ENCODE data around the gene PID1. TPM values are rescaled to one million over a fixed set of nuclear protein-coding genes. Genes with fewer than 3 reads are reported as not detected.

PID1 gene
- total RNA-seq, 1 donor from 2014 or later: not detected

GRCh38 chr2:229230256-229230655 lies 40.8 kb downstream of the PID1 start:
- Mint-ChIP-seq H3K27me3 (ENCODE audit: low read depth) (no peaks in the 10 kb centered on the region), H3K4me1 (ENCODE audit: low read depth) (no peaks in the 10 kb centered on the region), H3K36me3 (ENCODE audit: low read depth) (no peaks in the 10 kb centered on the region), H3K4me3 (ENCODE audit: low read depth) (no peak overlapping the region), H3K27ac (no peak overlapping the region), H3K9me3 (no peaks in the 10 kb centered on the region)
- intact Hi-C loops (cut with micrococcal nuclease): no loop called here
- DNase-seq (ENCODE audit: low spot score): no peak

GRCh38 chr2:229226382-229226781 lies 44.7 kb downstream of the PID1 start:
- no peak for DNase-seq (ENCODE audit: low spot score)
- Mint-ChIP-seq H3K27me3 (ENCODE audit: low read depth) (no peaks in the 10 kb centered on the region), H3K9me3 (peaks cover 8% of the 10 kb centered on the region), H3K4me1 (ENCODE audit: low read depth) (no peaks in the 10 kb centered on the region), H3K36me3 (ENCODE audit: low read depth) (no peaks in the 10 kb centered on the region), H3K4me3 (ENCODE audit: low read depth) (no peak overlapping the region), H3K27ac (no peak overlapping the region)
- intact Hi-C loops (cut with micrococcal nuclease): no loop called here

- no peaks in the 10 kb centered on the region for H3K36me3 Mint-ChIP-seq (ENCODE audit: low read depth)
These were observed 48.0 kb downstream of the PID1 start for GRCh38 chr2:229223107-229223506.

GRCh38 chr2:229221641-229222040 lies 49.4 kb downstream of the PID1 start:
- Mint-ChIP-seq H3K27ac (no peak overlapping the region), H3K4me1 (ENCODE audit: low read depth) (no peaks in the 10 kb centered on the region), H3K9me3 (peaks cover 11% of the 10 kb centered on the region), H3K36me3 (ENCODE audit: low read depth) (no peaks in the 10 kb centered on the region), H3K4me3 (ENCODE audit: low read depth) (no peak overlapping the region), H3K27me3 (ENCODE audit: low read depth) (no peaks in the 10 kb centered on the region)
- intact Hi-C loops (cut with micrococcal nuclease): no loop called here
- no peak for DNase-seq (ENCODE audit: low spot score)

More at GRCh38 chr2:229223107-229223506, 48.0 kb downstream of the PID1 start:
- no peaks in the 10 kb centered on the region for H3K4me1 Mint-ChIP-seq (ENCODE audit: low read depth)
- no peak overlapping the region for H3K4me3 Mint-ChIP-seq (ENCODE audit: low read depth)
- intact Hi-C loops (cut with micrococcal nuclease): no loop called here
- no peak for DNase-seq (ENCODE audit: low spot score)
- no peak overlapping the region for H3K27ac Mint-ChIP-seq
- peaks cover 11% of the 10 kb centered on the region for H3K9me3 Mint-ChIP-seq
- no peaks in the 10 kb centered on the region for H3K27me3 Mint-ChIP-seq (ENCODE audit: low read depth)

GRCh38 chr2:229220254-229220653 lies 50.8 kb downstream of the PID1 start:
- H3K4me1 Mint-ChIP-seq (ENCODE audit: low read depth): no peaks in the 10 kb centered on the region
- no peak overlapping the region for H3K27ac Mint-ChIP-seq
- DNase-seq (ENCODE audit: low spot score): no peak
- no peaks in the 10 kb centered on the region for H3K27me3 Mint-ChIP-seq (ENCODE audit: low read depth)
- no peaks in the 10 kb centered on the region for H3K36me3 Mint-ChIP-seq (ENCODE audit: low read depth)
- H3K9me3 Mint-ChIP-seq: peaks cover 11% of the 10 kb centered on the region
- H3K4me3 Mint-ChIP-seq (ENCODE audit: low read depth): no peak overlapping the region
- intact Hi-C loops (cut with micrococcal nuclease): no loop called here

GRCh38 chr2:229218329-229218921 lies 52.7 kb downstream of the PID1 start:
- Mint-ChIP-seq H3K36me3 (ENCODE audit: low read depth) (no peaks in the 10 kb centered on the region), H3K27ac (no peak overlapping the region), H3K9me3 (peaks cover 11% of the 10 kb centered on the region), H3K4me1 (ENCODE audit: low read depth) (no peaks in the 10 kb centered on the region), H3K4me3 (ENCODE audit: low read depth) (no peak overlapping the region), H3K27me3 (ENCODE audit: low read depth) (no peaks in the 10 kb centered on the region)
- DNase-seq (ENCODE audit: low spot score): no peak
- intact Hi-C loops (cut with micrococcal nuclease): no loop called here

GRCh38 chr2:229212241-229212640 lies 58.8 kb downstream of the PID1 start:
- Mint-ChIP-seq H3K27ac (no peak overlapping the region), H3K27me3 (ENCODE audit: low read depth) (no peaks in the 10 kb centered on the region), H3K9me3 (no peaks in the 10 kb centered on the region), H3K4me1 (ENCODE audit: low read depth) (no peaks in the 10 kb centered on the region), H3K36me3 (ENCODE audit: low read depth) (no peaks in the 10 kb centered on the region), H3K4me3 (ENCODE audit: low read depth) (no peak overlapping the region)
- intact Hi-C loops (cut with micrococcal nuclease): no loop called here
- no peak for DNase-seq (ENCODE audit: low spot score)

- no peak for DNase-seq (ENCODE audit: low spot score)
- H3K9me3 Mint-ChIP-seq: no peaks in the 10 kb centered on the region
- H3K4me3 Mint-ChIP-seq (ENCODE audit: low read depth): no peak overlapping the region
- intact Hi-C loops (cut with micrococcal nuclease): no loop called here
- H3K27me3 Mint-ChIP-seq (ENCODE audit: low read depth): no peaks in the 10 kb centered on the region
- no peaks in the 10 kb centered on the region for H3K4me1 Mint-ChIP-seq (ENCODE audit: low read depth)
- H3K27ac Mint-ChIP-seq: no peak overlapping the region
- no peaks in the 10 kb centered on the region for H3K36me3 Mint-ChIP-seq (ENCODE audit: low read depth)
These were observed 60.4 kb downstream of the PID1 start for GRCh38 chr2:229210641-229211040.

GRCh38 chr2:229206548-229206947 lies 64.5 kb downstream of the PID1 start:
- H3K27ac Mint-ChIP-seq: no peak overlapping the region
- H3K27me3 Mint-ChIP-seq (ENCODE audit: low read depth): no peaks in the 10 kb centered on the region
- H3K36me3 Mint-ChIP-seq (ENCODE audit: low read depth): no peaks in the 10 kb centered on the region
- DNase-seq (ENCODE audit: low spot score): no peak
- H3K4me1 Mint-ChIP-seq (ENCODE audit: low read depth): no peaks in the 10 kb centered on the region
- intact Hi-C loops (cut with micrococcal nuclease): no loop called here
- H3K9me3 Mint-ChIP-seq: no peaks in the 10 kb centered on the region
- no peak overlapping the region for H3K4me3 Mint-ChIP-seq (ENCODE audit: low read depth)

GRCh38 chr2:229205704-229206103 lies 65.4 kb downstream of the PID1 start:
- H3K27me3 Mint-ChIP-seq (ENCODE audit: low read depth): no peaks in the 10 kb centered on the region
- no peak overlapping the region for H3K4me3 Mint-ChIP-seq (ENCODE audit: low read depth)
- no peak overlapping the region for H3K27ac Mint-ChIP-seq
- DNase-seq (ENCODE audit: low spot score): no peak
- intact Hi-C loops (cut with micrococcal nuclease): no loop called here
- no peaks in the 10 kb centered on the region for H3K36me3 Mint-ChIP-seq (ENCODE audit: low read depth)
- no peaks in the 10 kb centered on the region for H3K4me1 Mint-ChIP-seq (ENCODE audit: low read depth)
- H3K9me3 Mint-ChIP-seq: no peaks in the 10 kb centered on the region

- Mint-ChIP-seq H3K27ac (no peak overlapping the region), H3K27me3 (ENCODE audit: low read depth) (no peaks in the 10 kb centered on the region), H3K4me3 (ENCODE audit: low read depth) (no peak overlapping the region), H3K36me3 (ENCODE audit: low read depth) (no peaks in the 10 kb centered on the region), H3K4me1 (ENCODE audit: low read depth) (no peaks in the 10 kb centered on the region), H3K9me3 (no peaks in the 10 kb centered on the region)
- intact Hi-C loops (cut with micrococcal nuclease): no loop called here
- no peak for DNase-seq (ENCODE audit: low spot score)
These were observed 68.4 kb downstream of the PID1 start for GRCh38 chr2:229202646-229203045.

GRCh38 chr2:229201521-229201920 lies 69.6 kb downstream of the PID1 start:
- H3K9me3 Mint-ChIP-seq: no peaks in the 10 kb centered on the region
- intact Hi-C loops (cut with micrococcal nuclease): no loop called here

GRCh38 chr2:229199267-229199666 lies 71.8 kb downstream of the PID1 start:
- no peaks in the 10 kb centered on the region for H3K36me3 Mint-ChIP-seq (ENCODE audit: low read depth)
- no peak overlapping the region for H3K27ac Mint-ChIP-seq
- H3K4me3 Mint-ChIP-seq (ENCODE audit: low read depth): no peak overlapping the region
- H3K27me3 Mint-ChIP-seq (ENCODE audit: low read depth): no peaks in the 10 kb centered on the region
- H3K9me3 Mint-ChIP-seq: no peaks in the 10 kb centered on the region
- intact Hi-C loops (cut with micrococcal nuclease): no loop called here
- no peak for DNase-seq (ENCODE audit: low spot score)
- H3K4me1 Mint-ChIP-seq (ENCODE audit: low read depth): no peaks in the 10 kb centered on the region

More at GRCh38 chr2:229201521-229201920, 69.6 kb downstream of the PID1 start:
- no peaks in the 10 kb centered on the region for H3K27me3 Mint-ChIP-seq (ENCODE audit: low read depth)
- no peak overlapping the region for H3K27ac Mint-ChIP-seq
- H3K36me3 Mint-ChIP-seq (ENCODE audit: low read depth): no peaks in the 10 kb centered on the region
- H3K4me3 Mint-ChIP-seq (ENCODE audit: low read depth): no peak overlapping the region
- H3K4me1 Mint-ChIP-seq (ENCODE audit: low read depth): no peaks in the 10 kb centered on the region
- no peak for DNase-seq (ENCODE audit: low spot score)

GRCh38 chr2:229196448-229196847 lies 74.6 kb downstream of the PID1 start:
- Mint-ChIP-seq H3K27ac (no peak overlapping the region), H3K27me3 (ENCODE audit: low read depth) (no peaks in the 10 kb centered on the region), H3K4me3 (ENCODE audit: low read depth) (no peak overlapping the region), H3K36me3 (ENCODE audit: low read depth) (no peaks in the 10 kb centered on the region), H3K4me1 (ENCODE audit: low read depth) (no peaks in the 10 kb centered on the region), H3K9me3 (no peaks in the 10 kb centered on the region)
- intact Hi-C loops (cut with micrococcal nuclease): no loop called here
- DNase-seq (ENCODE audit: low spot score): no peak
